ENCODE results near the gene IL17C. TPM values are rescaled to one million over a fixed set of nuclear protein-coding genes. Genes with fewer than 3 reads are reported as not detected.

The IL17C gene
- total and polyA plus RNA-seq, 2 of the 8 experiments (the other 6 are each of a cell fraction or from before 2014, with no cell fraction given), result 1.1 to 1.9 TPM

- TF ChIP-seq CHD7 (IDR thresholded peaks at IDR 0.05; ENCODE audit: insufficient replicate concordance, low read length) (no peak), MAX (IDR thresholded peaks at IDR 0.05) (peak; percentile 47; the same call in 1 of the 2 replicates), TAF1 (IDR thresholded peaks at IDR 0.05; ENCODE audit: low read depth, low read length) (no peak), CHD1 (IDR thresholded peaks at IDR 0.05; ENCODE audit: low read depth, low read length) (no peak), CTBP2 (IDR thresholded peaks at IDR 0.05; ENCODE audit: borderline replicate concordance, insufficient read depth, insufficient read length, low read length) (no peak)
Measured at GRCh38 chr16:88634994-88635670, 3.2 kb upstream of the IL17C start (continued).

Measured in H1 (cell line).